Ovary (tissue), 9 donors: ENCODE data around the gene EYA2. TPM values are rescaled to one million over a fixed set of nuclear protein-coding genes. Genes with fewer than 3 reads are reported as not detected.

Experiments
- DNase-seq, 5 donors: peaks; one replicate each; pipeline ENCODE4 v3.0.0-alpha.2; 2019 to 2020
- H3K27ac ChIP-seq, 2 donors: fragments of 200-600 bp; one replicate each; pipeline versions ENCODE4 v1.5.1 to v1.8.0; 2019 to 2022
- H3K27me3 ChIP-seq: fragments of 200-600 bp; one replicate; pipeline ENCODE4 v1.8.0; 2022
- H3K36me3 ChIP-seq: fragments of 200-600 bp; sonication (generic); one replicate; pipeline ENCODE4 v1.5.1; 2019
- H3K4me1 ChIP-seq: one replicate; pipeline ENCODE4 v1.8.1; 2013; ENCODE audit warnings: mild to moderate bottlenecking, moderate library complexity; ENCODE audit not compliant: insufficient read depth
- H3K4me3 ChIP-seq: fragments of 200-600 bp; sonication (generic); one replicate; pipeline ENCODE4 v1.5.1; 2017
- H3K9me3 ChIP-seq, 2 donors: fragments of 200-600 bp in 1 of 2; sonication (generic) in 1 of 2; one replicate each; pipeline versions ENCODE4 v1.5.1 to v1.8.1; 2013 to 2019; ENCODE audit warnings: mild to moderate bottlenecking in 1 of 2, moderate library complexity in 1 of 2
- CTCF ChIP-seq, 3 donors: fragments of 450-650 bp in 2 of 3; fragments of 200-600 bp in 1 of 3; IDR thresholded peaks; one replicate each; pipeline versions ENCODE4 v1.5.1 to v1.8.0; 2016 to 2022; ENCODE audit warnings: antibody characterized with exemption in 3 of 3, mild to moderate bottlenecking in 1 of 3
- EP300 ChIP-seq: sonication (generic); formaldehyde crosslinking; IDR thresholded peaks from one replicate; pipeline ENCODE4 v1.6.1; 2017; ENCODE audit warnings: antibody characterized with exemption
- POLR2A ChIP-seq: fragments of 450-650 bp; IDR thresholded peaks from one replicate; pipeline ENCODE4 v1.6.1; 2017; ENCODE audit warnings: antibody characterized with exemption, mild to moderate bottlenecking, moderate library complexity
- WGBS, 3 donors: extraction: QIAGEN DNeasy Blood & Tissue Kit in 1 of 3; methylation state at CpG; one replicate each; pipeline versions ENCODE4 v1.1.5 to v1.1.7; 2013 to 2017; 5-methylcytosine and 5-hydroxymethylcytosine counted together
- intact Hi-C, 4 donors: fragments of 100-400 bp; cut with DNase I; formaldehyde crosslinking; loops; one replicate each; pipeline versions ENCODE4 v1.11.0 to v1.15.1; 2022 to 2023
- polyA plus RNA-seq, 2 donors: library from polyadenylated mRNA; stranded (reverse); fragments of 200-250 nt in 1 of 2; fragments of 350-450 nt in 1 of 2; fragmentation: Illumina TruSeq in 1 of 2; extraction: RNeasy Lipid Tissue Mini Kit (QIAGEN cat#74804) in 1 of 2; gene quantifications; one replicate each; pipeline ENCODE4 v1.2.3, GENCODE V29; 2013 to 2014
- total RNA-seq, 7 donors: library from RNA; depleted of rRNA in 2 of 7; stranded (reverse); fragments of >200 nt in 2 of 7; fragmentation: NEBNext Ultra II Directional in 3 of 7; extraction: Animal tissue kit (Norgen Biotek cat#: 25700) in 3 of 7; gene quantifications; one replicate each; pipeline versions ENCODE4 v1.1.0 to v1.2.4, GENCODE V29; 2016 to 2023
- donor health status: DM: no; HTN: no; CAD: no; lungs with moderate emphysema.
- donor health status: DM: no; HTN: no; CAD: no.
- donor health status: Bipolar disorder and iron deficiency.
- donor health status: DM: yes; HTN: yes; CAD: no.
- donor health status: DM: no; HTN: no; CAD: no.
- donor health status: DM: yes; HTN: yes; CAD: no.

EYA2 gene
- total and polyA plus RNA-seq, 9 donors = 0.18 to 7.6 (median 1.7) TPM

- H3K9me3 ChIP-seq = no peaks in the 10 kb centered on the region
- H3K27me3 ChIP-seq = no peaks in the 10 kb centered on the region
- H3K4me3 ChIP-seq = no peak overlapping the region
- no peak for DNase-seq
- H3K36me3 ChIP-seq = no peaks in the 10 kb centered on the region
- no peak overlapping the region for H3K27ac ChIP-seq
- H3K4me1 ChIP-seq = no peaks in the 10 kb centered on the region
- WGBS, 3 donors = 66 to 79% (median 71%) methylated on average over 3 of the region's 3 CpGs
- no peak for TF ChIP-seq POLR2A
- TF ChIP-seq CTCF (IDR thresholded peaks at IDR 0.05) = no peak
- no peak for TF ChIP-seq EP300
- intact Hi-C loops = no loop called here
These were observed 163.0 kb downstream of the EYA2 start for GRCh38 chr20:47057661-47058060.

GRCh38 chr20:47058236-47058635 is 163.6 kb downstream of the EYA2 start:
- H3K9me3 ChIP-seq = no peaks in the 10 kb centered on the region
- DNase-seq = no peak

GRCh38 chr20:47059536-47059935 is 164.9 kb downstream of the EYA2 start:
- DNase-seq = no peak
- intact Hi-C loops = no loop called here
- WGBS, 3 donors = 81 to 94% (median 89%) methylated on average over 4 of the region's 4 CpGs
- no peaks in the 10 kb centered on the region for H3K9me3 ChIP-seq
- no peaks in the 10 kb centered on the region for H3K27me3 ChIP-seq
- TF ChIP-seq POLR2A = no peak
- TF ChIP-seq CTCF (IDR thresholded peaks at IDR 0.05) = no peak
- no peak for TF ChIP-seq EP300
- H3K27ac ChIP-seq = no peak overlapping the region
- no peaks in the 10 kb centered on the region for H3K4me1 ChIP-seq
- H3K36me3 ChIP-seq = no peaks in the 10 kb centered on the region
- H3K4me3 ChIP-seq = no peak overlapping the region

More at GRCh38 chr20:47058236-47058635, 163.6 kb downstream of the EYA2 start:
- intact Hi-C loops = no loop called here
- TF ChIP-seq POLR2A (no peak), CTCF (IDR thresholded peaks at IDR 0.05) (no peak), EP300 (no peak)
- Histone ChIP-seq H3K27ac (no peak overlapping the region), H3K27me3 (no peaks in the 10 kb centered on the region), H3K36me3 (no peaks in the 10 kb centered on the region), H3K4me3 (no peak overlapping the region), H3K4me1 (no peaks in the 10 kb centered on the region)
- 83 to 90% (median 87%) methylated on average over 4 of the region's 4 CpGs for WGBS, 3 donors

GRCh38 chr20:47061549-47061948 is 166.9 kb downstream of the EYA2 start:
- H3K4me1 ChIP-seq = no peaks in the 10 kb centered on the region
- WGBS, 3 donors = 84 to 89% (median 85%) methylated on average over 8 of the region's 8 CpGs
- intact Hi-C loops = no loop called here
- no peak overlapping the region for H3K27ac ChIP-seq
- H3K36me3 ChIP-seq = no peaks in the 10 kb centered on the region
- DNase-seq = no peak
- H3K4me3 ChIP-seq = no peak overlapping the region
- TF ChIP-seq CTCF (IDR thresholded peaks at IDR 0.05) (no peak), EP300 (no peak), POLR2A (no peak)
- H3K27me3 ChIP-seq = no peaks in the 10 kb centered on the region
- no peaks in the 10 kb centered on the region for H3K9me3 ChIP-seq
